HG03135 (cell line): ENCODE data around the gene PDXDC1.
"Not testable (repeated sequence)": the region's sequence is repeated elsewhere in the genome, so short reads cannot be mapped to it uniquely, and the experiment has no call there.

Source experiments
- ATAC-seq: cut with Tn5 transposase; IDR thresholded peaks from one replicate; pipeline ENCODE4 v1.9.1; 2021; ENCODE audit warnings: mild to moderate bottlenecking, moderate library complexity; ENCODE audit not compliant: unreplicated experiment

Gene PDXDC1

GRCh38 chr16:15034266-15035162 is 59.7 kb downstream of the PDXDC1 start:
- ATAC-seq, result no peak

- ATAC-seq, result no peak
Measured at GRCh38 chr16:15035163-15035729, 60.4 kb downstream of the PDXDC1 start.

GRCh38 chr16:15037003-15037402 is 62.2 kb downstream of the PDXDC1 start:
- ATAC-seq, result no peak

- ATAC-seq, result no peak
Measured at GRCh38 chr16:15037745-15038144, 62.9 kb downstream of the PDXDC1 start.

- no peak for ATAC-seq
Measured at GRCh38 chr16:15038689-15039088, 63.9 kb downstream of the PDXDC1 start.

- ATAC-seq, result no peak
Measured at GRCh38 chr16:15041271-15042004, 66.6 kb downstream of the PDXDC1 start.

GRCh38 chr16:15043344-15043743 is 68.5 kb downstream of the PDXDC1 start:
- ATAC-seq, result no peak

- no peak for ATAC-seq
Measured at GRCh38 chr16:15044286-15044685, 69.5 kb downstream of the PDXDC1 start.

GRCh38 chr16:15045270-15045669 is 70.4 kb downstream of the PDXDC1 start:
- not testable (repeated sequence) for ATAC-seq

GRCh38 chr16:15046692-15047376 is 72.0 kb downstream of the PDXDC1 start:
- no peak for ATAC-seq

GRCh38 chr16:15049581-15050180 is 74.9 kb downstream of the PDXDC1 start:
- no peak for ATAC-seq

- not testable (repeated sequence) for ATAC-seq
Measured at GRCh38 chr16:15050440-15050839, 75.6 kb downstream of the PDXDC1 start.

GRCh38 chr16:15051387-15051951 is 76.6 kb downstream of the PDXDC1 start:
- ATAC-seq, result no peak

GRCh38 chr16:15052747-15053476 is 78.1 kb downstream of the PDXDC1 start:
- no peak for ATAC-seq

- no peak for ATAC-seq
Measured at GRCh38 chr16:15053904-15054303, 79.1 kb downstream of the PDXDC1 start.

GRCh38 chr16:15054357-15055140 is 79.7 kb downstream of the PDXDC1 start:
- no peak for ATAC-seq

- peak; percentile 70 for ATAC-seq
Measured at GRCh38 chr16:15055141-15056053, 80.6 kb downstream of the PDXDC1 start.
